Hepatocyte (in vitro differentiated cells): Measurements from ENCODE around the gene IQGAP2. TPM values are rescaled to one million over a fixed set of nuclear protein-coding genes. Genes with fewer than 3 reads are reported as not detected.

Experiments used
- DNase-seq: peaks from one replicate; pipeline ENCODE4 v3.0.0-alpha.2; 2016; ENCODE audit warnings: low spot score
- H2AFZ ChIP-seq: fragments of 200-600 bp; sonication (generic); 2 replicates; pipeline ENCODE4 v1.6.0; 2016; ENCODE audit warnings: antibody characterized with exemption, mild to moderate bottlenecking
- H3K27ac ChIP-seq: fragments of 200-600 bp; sonication (generic); 2 replicates; pipeline ENCODE4 v1.5.1; 2016; ENCODE audit warnings: mild to moderate bottlenecking
- H3K27me3 ChIP-seq: fragments of 200-600 bp; sonication (generic); 2 replicates; pipeline ENCODE4 v1.6.1; 2016
- H3K36me3 ChIP-seq: fragments of 200-600 bp; sonication (generic); replicated peaks from 2 replicates; pipeline ENCODE4 v1.5.1; 2016; ENCODE audit warnings: low read depth; ENCODE audit not compliant: insufficient read depth
- H3K4me1 ChIP-seq: fragments of 200-600 bp; sonication (generic); 2 replicates; pipeline ENCODE4 v1.5.1; 2016; ENCODE audit warnings: mild to moderate bottlenecking, moderate library complexity; ENCODE audit not compliant: insufficient read depth
- H3K4me2 ChIP-seq: fragments of 200-600 bp; sonication (generic); 2 replicates; pipeline ENCODE4 v1.6.0; 2016
- H3K4me3 ChIP-seq: fragments of 200-600 bp; sonication (generic); 2 replicates; pipeline ENCODE4 v1.5.1; 2016; ENCODE audit warnings: mild to moderate bottlenecking
- H3K79me2 ChIP-seq: fragments of 200-600 bp; sonication (generic); 2 replicates; pipeline ENCODE4 v1.6.0; 2017; ENCODE audit warnings: mild to moderate bottlenecking
- H3K9me2 ChIP-seq: fragments of 200-600 bp; sonication (generic); replicated peaks from 2 replicates; pipeline ENCODE4 v1.6.0; 2017; ENCODE audit warnings: mild to moderate bottlenecking; ENCODE audit not compliant: insufficient read depth
- H3K9me3 ChIP-seq: fragments of 200-600 bp; sonication (generic); 2 replicates; pipeline ENCODE4 v1.5.1; 2016; ENCODE audit warnings: low read depth, mild to moderate bottlenecking
- H4K20me1 ChIP-seq: fragments of 200-600 bp; sonication (generic); 2 replicates; pipeline ENCODE4 v1.6.0; 2016; ENCODE audit warnings: mild to moderate bottlenecking; ENCODE audit not compliant: insufficient read depth, poor library complexity, severe bottlenecking
- CTCF ChIP-seq: fragments of 200-600 bp; sonication (generic); IDR thresholded peaks from 2 replicates; pipeline ENCODE4 v1.5.1; 2016; ENCODE audit warnings: antibody characterized with exemption, mild to moderate bottlenecking; ENCODE audit not compliant: poor library complexity
- EZH2 ChIP-seq: fragments of 200-600 bp; sonication (generic); IDR thresholded peaks from 2 replicates; pipeline ENCODE4 v1.6.1; 2016; ENCODE audit warnings: antibody characterized with exemption, mild to moderate bottlenecking, borderline replicate concordance
- EZH2phosphoT487 ChIP-seq: fragments of 200-600 bp; sonication (generic); IDR thresholded peaks from one replicate; pipeline ENCODE4 v1.6.1; 2018; ENCODE audit warnings: antibody characterized with exemption, mild to moderate bottlenecking, low read depth, moderate library complexity; ENCODE audit not compliant: unreplicated experiment, severe bottlenecking
- WGBS: methylation state at CpG from one replicate; pipeline ENCODE4 v1.1.6; 2016; ENCODE audit warnings: low lambda C conversion rate; ENCODE audit errors: missing lambda C conversion rate; 5-methylcytosine and 5-hydroxymethylcytosine counted together
- polyA plus RNA-seq: library from polyadenylated mRNA; unstranded; fragments of >200 nt; fragmentation: Nextera tagmentation; extraction: Ambion mirVana; gene quantifications from 2 replicates; pipeline ENCODE4 v1.2.1, GENCODE V29; 2016
- total RNA-seq: library from RNA; depleted of rRNA; stranded (reverse); fragments of >200 nt; gene quantifications from 2 replicates; pipeline ENCODE4 v1.2.3, GENCODE V29; 2014

Gene IQGAP2
- total and polyA plus RNA-seq, 2 experiments from 2014 or later = 37.2 to 78.9 TPM

GRCh38 chr5:76383126-76383832 lies 19.8 kb upstream of the IQGAP2 start:
- Histone ChIP-seq H3K4me1 (peaks cover 18% of the 10 kb centered on the region), H3K79me2 (no peaks in the 10 kb centered on the region), H3K4me2 (no peak overlapping the region), H3K36me3 (no peaks in the 10 kb centered on the region), H4K20me1 (no peaks in the 10 kb centered on the region), H3K27ac (no peak overlapping the region), H2AFZ (no peak overlapping the region), H3K9me3 (no peaks in the 10 kb centered on the region), H3K9me2 (no peaks in the 10 kb centered on the region), H3K4me3 (no peak overlapping the region), H3K27me3 (no peaks in the 10 kb centered on the region)
- TF ChIP-seq EZH2 (no peak), EZH2phosphoT487 (no peak), CTCF (no peak)
- 89% methylated on average over 4 of the region's 4 CpGs for WGBS
- DNase-seq = no peak

GRCh38 chr5:76384189-76384588 lies 18.9 kb upstream of the IQGAP2 start:
- no peak overlapping the region for H3K27ac ChIP-seq
- H3K9me3 ChIP-seq = no peaks in the 10 kb centered on the region
- H3K4me1 ChIP-seq = peaks cover 18% of the 10 kb centered on the region
- H3K27me3 ChIP-seq = no peaks in the 10 kb centered on the region
- H3K4me2 ChIP-seq = peak overlapping the region; percentile 20
- no peak for DNase-seq
- 7% methylated on average over 4 of the region's 4 CpGs for WGBS
- no peak overlapping the region for H3K4me3 ChIP-seq
- H4K20me1 ChIP-seq = no peaks in the 10 kb centered on the region
- no peaks in the 10 kb centered on the region for H3K79me2 ChIP-seq
- H3K36me3 ChIP-seq = no peaks in the 10 kb centered on the region
- no peaks in the 10 kb centered on the region for H3K9me2 ChIP-seq
- TF ChIP-seq CTCF (no peak), EZH2phosphoT487 (no peak), EZH2 (no peak)
- H2AFZ ChIP-seq = no peak overlapping the region

- Histone ChIP-seq H3K4me3 (no peak overlapping the region), H3K79me2 (no peaks in the 10 kb centered on the region), H3K36me3 (no peaks in the 10 kb centered on the region), H3K4me2 (no peak overlapping the region), H2AFZ (no peak overlapping the region), H4K20me1 (no peaks in the 10 kb centered on the region), H3K9me2 (no peaks in the 10 kb centered on the region), H3K27me3 (no peaks in the 10 kb centered on the region), H3K4me1 (peaks cover 18% of the 10 kb centered on the region), H3K9me3 (no peaks in the 10 kb centered on the region), H3K27ac (no peak overlapping the region)
- TF ChIP-seq EZH2 (no peak), CTCF (no peak), EZH2phosphoT487 (no peak)
- no peak for DNase-seq
- WGBS = 80% methylated on average over 3 of the region's 3 CpGs
Observed at GRCh38 chr5:76384705-76385104, 18.4 kb upstream of the IQGAP2 start.
